GM12878 (cell line): ENCODE measurements around the gene SLC17A2. TPM values are rescaled to one million over a fixed set of nuclear protein-coding genes. Genes with fewer than 3 reads are reported as not detected.

Source experiments
- ATAC-seq: fragments of 200-7000 bp; cut with Tn5 transposase; 3 replicates; pipeline ENCODE4 v1.9.1; 2020; ENCODE audit warnings: mild to moderate bottlenecking, moderate library complexity
- BruUV-seq: library from RNA; stranded (reverse); fragments of 400-500 nt; replicated peaks from 2 replicates; lab custom pipeline; 2021; lab: Mats Ljungman, UMichigan
- CTCF ChIA-PET: fragments of 300-600 bp; sonication (Branson Sonifier 250); formaldehyde crosslinking; extraction: SDS; loops from one replicate; lab custom pipeline; 2021; ENCODE audit warnings: inconsistent platforms; lab: Yijun Ruan, JAX
- POLR2A ChIA-PET: fragments of 350-600 bp; formaldehyde crosslinking; extraction: SDS; loops from one replicate; lab custom pipeline; 2021; ENCODE audit warnings: inconsistent platforms; lab: Charles Lee
- RAD21 ChIA-PET: fragments of 300-600 bp; sonication (Branson Sonifier 250); formaldehyde crosslinking; loops from one replicate; lab custom pipeline; 2023; ENCODE audit warnings: antibody characterized with exemption; ENCODE audit not compliant: unreplicated experiment; lab: Charles Lee
- SMC1A ChIA-PET: fragments of 300-600 bp; sonication (Branson Sonifier 250); formaldehyde crosslinking; loops from one replicate; lab custom pipeline; 2023; ENCODE audit not compliant: unreplicated experiment, uncharacterized antibody; lab: Charles Lee
- DNase-seq: peaks from one replicate; pipeline ENCODE4 v3.0.0-alpha.2; 2011; ENCODE audit warnings: low read depth, low spot score
- FAIRE-seq: peaks from 3 replicates; lab custom pipeline; 2011; peaks lifted over from hg19 to GRCh38; lab: Jason Lieb, UNC
- H2AFZ ChIP-seq: 2 replicates; pipeline ENCODE4 v1.6.0; 2011; ENCODE audit warnings: low read depth, low read length, control low read depth; ENCODE audit not compliant: control insufficient read depth
- H3K27ac ChIP-seq: 2 replicates; pipeline ENCODE4 v1.5.1; 2011; ENCODE audit warnings: control low read depth; ENCODE audit not compliant: control insufficient read depth, insufficient read depth
- H3K27me3 ChIP-seq, 2 experiments: replicated peaks in 1 of 2; 2 replicates each; pipeline versions ENCODE4 v1.6.0 to v1.6.1; 2011; ENCODE audit warnings: low read length in 1 of 2; ENCODE audit not compliant: control insufficient read depth in 2 of 2, insufficient read depth in 2 of 2
- H3K36me3 ChIP-seq, 2 experiments: 2 replicates each; pipeline ENCODE4 v1.5.1; 2011; ENCODE audit warnings: low read length in 1 of 2; ENCODE audit not compliant: control insufficient read depth in 2 of 2, insufficient read depth in 2 of 2
- H3K4me1 ChIP-seq: 2 replicates; pipeline ENCODE4 v1.6.1; 2011; ENCODE audit warnings: mild to moderate bottlenecking, low read length, moderate library complexity, mixed read lengths; ENCODE audit not compliant: control insufficient read depth, insufficient read depth
- H3K4me2 ChIP-seq: 2 replicates; pipeline ENCODE4 v1.6.0; 2011; ENCODE audit warnings: control low read depth; ENCODE audit not compliant: control insufficient read depth, insufficient read depth
- H3K4me3 ChIP-seq: fragments of 200-600 bp; sonication (generic); 2 replicates; pipeline ENCODE4 v1.5.1; 2016
- H3K79me2 ChIP-seq: 2 replicates; pipeline ENCODE4 v1.6.0; 2011; ENCODE audit warnings: low read length; ENCODE audit not compliant: control insufficient read depth, insufficient read depth
- H3K9ac ChIP-seq: 2 replicates; pipeline ENCODE4 v1.8.0; 2011; ENCODE audit warnings: low read length, control low read depth, mixed read lengths; ENCODE audit not compliant: control insufficient read depth, insufficient read depth
- H3K9me3 ChIP-seq: replicated peaks from 3 replicates; pipeline ENCODE4 v1.5.1; 2011; ENCODE audit warnings: mild to moderate bottlenecking, low read length; ENCODE audit not compliant: control insufficient read depth, insufficient read depth
- H4K20me1 ChIP-seq: 2 replicates; pipeline ENCODE4 v1.6.0; 2011; ENCODE audit not compliant: control insufficient read depth, insufficient read depth
- ATF7 ChIP-seq: fragments of 450-650 bp; IDR thresholded peaks from 2 replicates; pipeline ENCODE4 v1.6.1; 2016; ENCODE audit warnings: low read depth, mild to moderate bottlenecking
- HDAC2 ChIP-seq: fragments of 200-600 bp; sonication (generic); IDR thresholded peaks from 2 replicates; pipeline ENCODE4 v1.6.1; 2017
- IKZF2 ChIP-seq, 2 experiments: fragments of 450-650 bp; IDR thresholded peaks; 2 replicates each; pipeline ENCODE4 v1.6.1; 2017; ENCODE audit warnings: mild to moderate bottlenecking in 2 of 2, moderate library complexity in 2 of 2
- KLF5 ChIP-seq: fragments of 450-650 bp; IDR thresholded peaks from 2 replicates; pipeline ENCODE4 v1.6.1; 2014; ENCODE audit warnings: mild to moderate bottlenecking; ENCODE audit not compliant: partially characterized antibody
- NFYA ChIP-seq: IDR thresholded peaks from 2 replicates; pipeline ENCODE4 v1.6.1; 2011; ENCODE audit warnings: low read depth, mild to moderate bottlenecking, low read length, improper control_type of control experiment, borderline replicate concordance
- NR2C1 ChIP-seq: fragments of 450-650 bp; IDR thresholded peaks from 2 replicates; pipeline ENCODE4 v1.6.1; 2017; ENCODE audit warnings: antibody characterized with exemption, mild to moderate bottlenecking, moderate library complexity
- POLR2A ChIP-seq: IDR thresholded peaks from 2 replicates; pipeline ENCODE4 v1.6.1; 2011; ENCODE audit warnings: low read depth, mild to moderate bottlenecking, low read length
- SRF ChIP-seq, 2 experiments: IDR thresholded peaks; 2 replicates each; pipeline ENCODE4 v1.6.1; 2011; ENCODE audit warnings: low read depth in 2 of 2, low read length in 2 of 2, mild to moderate bottlenecking in 1 of 2, moderate library complexity in 1 of 2
- TAF1 ChIP-seq: IDR thresholded peaks from 2 replicates; pipeline ENCODE4 v1.6.1; 2011; ENCODE audit warnings: mild to moderate bottlenecking, low read depth, low read length, borderline replicate concordance
- ZBED1 ChIP-seq: IDR thresholded peaks from 2 replicates; pipeline ENCODE4 v1.6.1; 2016; ENCODE audit warnings: borderline replicate concordance
- ZNF207 ChIP-seq: fragments of 450-650 bp; IDR thresholded peaks from 2 replicates; pipeline ENCODE4 v1.6.1; 2014; ENCODE audit warnings: antibody characterized with exemption, mild to moderate bottlenecking, borderline replicate concordance
- WGBS: methylation state at CpG from one replicate; pipeline ENCODE4 v1.1.6; 2016; ENCODE audit warnings: low lambda C conversion rate; ENCODE audit not compliant: insufficient replicate concordance, insufficient coverage; ENCODE audit errors: missing lambda C conversion rate; 5-methylcytosine and 5-hydroxymethylcytosine counted together
- in situ Hi-C: fragments of 300-500 bp; cut with MboI; formaldehyde crosslinking; loops from 9 replicates; pipeline ENCODE4 v1.14.3; 2018; ENCODE audit warnings: mixed read lengths
- intact Hi-C: fragments of 100-400 bp; cut with micrococcal nuclease; formaldehyde crosslinking; loops from one replicate; pipeline ENCODE4 v1.14.2; 2022; ENCODE audit not compliant: unreplicated experiment
- polyA plus RNA-seq, 11 experiments: library from polyadenylated mRNA; depleted of rRNA in 4 of 11; unstranded in 6 of 11; stranded (reverse) in 5 of 11; fragments of >200 nt; fragmentation: Nextera tagmentation in 4 of 11; fragmentation: Illumina TruSeq in 1 of 11; extraction: Ambion mirVana in 4 of 11; extraction: Trizol in 1 of 11; gene quantifications; 1 replicate in 1 of 11; 2 replicates in 10 of 11; pipeline versions ENCODE4 v1.2.1 to v1.2.3, GENCODE V29; 2011 to 2016; ENCODE audit warnings: inconsistent platforms in 2 of 11, missing spikeins in 2 of 11, low read depth in 1 of 11
- total RNA-seq, 4 experiments: library from RNA; depleted of rRNA in 3 of 4; stranded (reverse); fragments of >200 nt in 3 of 4; fragmentation: Illumina TruSeq in 1 of 4; extraction: Trizol in 1 of 4; gene quantifications; 2 replicates each; pipeline versions ENCODE4 v1.2.1 to v1.2.3, GENCODE V29; 2013 to 2021

The SLC17A2 gene
- total and polyA plus RNA-seq, 10 of the 15 experiments (the other 5 are each of a cell fraction or from before 2014, with no cell fraction given) = not detected

- TF ChIP-seq ZNF207 = no peak
- TF ChIP-seq ZBED1 = no peak
- no peak for TF ChIP-seq NFYA
- TF ChIP-seq HDAC2 = no peak
- no peak for TF ChIP-seq ATF7
- no peak for TF ChIP-seq NR2C1
- TF ChIP-seq IKZF2 (IDR thresholded peaks at IDR 0.05) = no peak
- no peak for TF ChIP-seq TAF1
- TF ChIP-seq, all 136 proteins: peak for 0
Observed at GRCh38 chr6:25918083-25918683, 12.3 kb downstream of the SLC17A2 start (continued).

GRCh38 chr6:25916789-25917490 is 13.6 kb downstream of the SLC17A2 start:
- SMC1A ChIA-PET = interaction anchor here (0.8 kb wide), 1 partner anchor 17 kb away, joined by 3 read pairs; no protein-coding TSS in a partner anchor
- RAD21 ChIA-PET = no interaction called here
- Histone ChIP-seq H3K27ac (no peak overlapping the region), H3K79me2 (no peaks in the 10 kb centered on the region), H3K36me3 (no peaks in the 10 kb centered on the region), H3K4me2 (no peak overlapping the region), H3K27me3 (no peaks in the 10 kb centered on the region), H4K20me1 (no peaks in the 10 kb centered on the region), H2AFZ (no peak overlapping the region), H3K4me1 (no peaks in the 10 kb centered on the region), H3K9me3 (no peaks in the 10 kb centered on the region), H3K9ac (no peak overlapping the region), H3K4me3 (no peak overlapping the region)
- DNase-seq (no peak), FAIRE-seq (no peak), ATAC-seq (no peak)
- POLR2A ChIA-PET = no interaction called here
- BruUV-seq = no TSS peak
- WGBS = 44% methylated on average over 7 of the region's 7 CpGs
- intact Hi-C loops = no loop called here
- CTCF ChIA-PET = no interaction called here
- TF ChIP-seq IKZF2 (IDR thresholded peaks at IDR 0.05) (no peak), POLR2A (no peak), SRF (IDR thresholded peaks at IDR 0.05; ENCODE audit: low read depth in 2 of 2, low read length in 2 of 2) (no peak), KLF5 (no peak)
- TF ChIP-seq, all 136 proteins: peak for 0
- in situ Hi-C loops = no loop called here
